NCI-H69 (cell line): ENCODE results near the gene TANGO2.

Experiments
- DNase-seq: peaks from one replicate; lab custom pipeline; 2025; lab: John Stamatoyannopoulos, UW

Gene TANGO2

GRCh38 chr22:20043057-20043996 lies 22.4 kb downstream of the TANGO2 start:
- no peak for DNase-seq

- DNase-seq: no peak
Measured at GRCh38 chr22:20043997-20044342, 23.1 kb downstream of the TANGO2 start.

GRCh38 chr22:20044495-20045151 lies 23.7 kb downstream of the TANGO2 start:
- DNase-seq: no peak

GRCh38 chr22:20046730-20047129 lies 25.8 kb downstream of the TANGO2 start:
- no peak for DNase-seq

- DNase-seq: no peak
Measured at GRCh38 chr22:20051927-20052308, 31.0 kb downstream of the TANGO2 start.

- no peak for DNase-seq
Measured at GRCh38 chr22:20052309-20053259, 31.7 kb downstream of the TANGO2 start.

GRCh38 chr22:20053407-20054033 lies 32.6 kb downstream of the TANGO2 start:
- no peak for DNase-seq

GRCh38 chr22:20054034-20054427 lies 33.1 kb downstream of the TANGO2 start:
- DNase-seq: no peak

- DNase-seq: no peak
Measured at GRCh38 chr22:20054485-20054884, 33.6 kb downstream of the TANGO2 start.

GRCh38 chr22:20055144-20055543 lies 34.2 kb downstream of the TANGO2 start:
- no peak for DNase-seq

- no peak for DNase-seq
Measured at GRCh38 chr22:20055654-20056053, 34.7 kb downstream of the TANGO2 start.

- no peak for DNase-seq
Measured at GRCh38 chr22:20056161-20056560, 35.3 kb downstream of the TANGO2 start.

GRCh38 chr22:20056696-20057386 lies 35.9 kb downstream of the TANGO2 start:
- no peak for DNase-seq

GRCh38 chr22:20057596-20058268 lies 36.8 kb downstream of the TANGO2 start:
- DNase-seq: no peak

GRCh38 chr22:20058989-20059770 lies 38.3 kb downstream of the TANGO2 start:
- no peak for DNase-seq

- DNase-seq: no peak
Measured at GRCh38 chr22:20060700-20061480, 40.0 kb downstream of the TANGO2 start.

GRCh38 chr22:20061481-20061861 lies 40.6 kb downstream of the TANGO2 start:
- DNase-seq: peak; percentile 76

- DNase-seq: no peak
Measured at GRCh38 chr22:20062043-20062765, 41.3 kb downstream of the TANGO2 start.

- DNase-seq: no peak
Measured at GRCh38 chr22:20062766-20063083, 41.8 kb downstream of the TANGO2 start.
